Osteocyte (in vitro differentiated cells): ENCODE measurements around the gene PNMA8A. TPM values are rescaled to one million over a fixed set of nuclear protein-coding genes. Genes with fewer than 3 reads are reported as not detected.

ENCODE experiments used
- DNase-seq: peaks from one replicate; pipeline ENCODE4 v3.0.0; 2021; ENCODE audit warnings: mixed read lengths; ENCODE audit not compliant: unreplicated experiment; ENCODE audit errors: extremely low spot score
- H3K27ac Mint-ChIP-seq: one replicate; pipeline ENCODE4 v1.8.0; 2021; ENCODE audit warnings: mild to moderate bottlenecking, mixed read lengths; ENCODE audit not compliant: unreplicated experiment
- H3K27me3 Mint-ChIP-seq: one replicate; pipeline ENCODE4 v1.8.0; 2021; ENCODE audit warnings: mixed read lengths; ENCODE audit not compliant: unreplicated experiment
- H3K36me3 Mint-ChIP-seq: one replicate; pipeline ENCODE4 v1.8.0; 2021; ENCODE audit warnings: mixed read lengths; ENCODE audit not compliant: unreplicated experiment
- H3K4me1 Mint-ChIP-seq: one replicate; pipeline ENCODE4 v1.8.0; 2021; ENCODE audit warnings: mixed read lengths; ENCODE audit not compliant: unreplicated experiment
- H3K4me3 Mint-ChIP-seq: one replicate; pipeline ENCODE4 v1.8.0; 2021; ENCODE audit warnings: mild to moderate bottlenecking, moderate library complexity, mixed read lengths; ENCODE audit not compliant: unreplicated experiment
- H3K9me3 Mint-ChIP-seq: one replicate; pipeline ENCODE4 v1.8.0; 2021; ENCODE audit warnings: mixed read lengths; ENCODE audit not compliant: unreplicated experiment
- total RNA-seq: library from RNA; stranded (reverse); gene quantifications from 2 replicates; pipeline ENCODE4 v1.2.1, GENCODE V29; 2021
- TF ChIP-seq, protein P1 (sequence below): fragments of 200-600 bp; sonication (generic); IDR thresholded peaks from 2 replicates; pipeline ENCODE4 v1.5.0; 2021; ENCODE audit warnings: antibody characterized with exemption, mild to moderate bottlenecking, moderate library complexity

The PNMA8A gene
- total RNA-seq, 1 donor from 2014 or later = 10.3 TPM

- Mint-ChIP-seq H3K27ac (no peak overlapping the region), H3K9me3 (no peaks in the 10 kb centered on the region), H3K4me3 (peak overlapping the region; percentile 38), H3K36me3 (peaks cover 4% of the 10 kb centered on the region), H3K4me1 (peaks cover 23% of the 10 kb centered on the region), H3K27me3 (no peaks in the 10 kb centered on the region)
- DNase-seq = no peak
- TF ChIP-seq, protein P1, sequence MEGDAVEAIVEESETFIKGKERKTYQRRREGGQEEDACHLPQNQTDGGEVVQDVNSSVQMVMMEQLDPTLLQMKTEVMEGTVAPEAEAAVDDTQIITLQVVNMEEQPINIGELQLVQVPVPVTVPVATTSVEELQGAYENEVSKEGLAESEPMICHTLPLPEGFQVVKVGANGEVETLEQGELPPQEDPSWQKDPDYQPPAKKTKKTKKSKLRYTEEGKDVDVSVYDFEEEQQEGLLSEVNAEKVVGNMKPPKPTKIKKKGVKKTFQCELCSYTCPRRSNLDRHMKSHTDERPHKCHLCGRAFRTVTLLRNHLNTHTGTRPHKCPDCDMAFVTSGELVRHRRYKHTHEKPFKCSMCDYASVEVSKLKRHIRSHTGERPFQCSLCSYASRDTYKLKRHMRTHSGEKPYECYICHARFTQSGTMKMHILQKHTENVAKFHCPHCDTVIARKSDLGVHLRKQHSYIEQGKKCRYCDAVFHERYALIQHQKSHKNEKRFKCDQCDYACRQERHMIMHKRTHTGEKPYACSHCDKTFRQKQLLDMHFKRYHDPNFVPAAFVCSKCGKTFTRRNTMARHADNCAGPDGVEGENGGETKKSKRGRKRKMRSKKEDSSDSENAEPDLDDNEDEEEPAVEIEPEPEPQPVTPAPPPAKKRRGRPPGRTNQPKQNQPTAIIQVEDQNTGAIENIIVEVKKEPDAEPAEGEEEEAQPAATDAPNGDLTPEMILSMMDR = no peak
These were observed 1.2 kb upstream of the PNMA8A start for GRCh38 chr19:46472592-46472991.

DNA sequence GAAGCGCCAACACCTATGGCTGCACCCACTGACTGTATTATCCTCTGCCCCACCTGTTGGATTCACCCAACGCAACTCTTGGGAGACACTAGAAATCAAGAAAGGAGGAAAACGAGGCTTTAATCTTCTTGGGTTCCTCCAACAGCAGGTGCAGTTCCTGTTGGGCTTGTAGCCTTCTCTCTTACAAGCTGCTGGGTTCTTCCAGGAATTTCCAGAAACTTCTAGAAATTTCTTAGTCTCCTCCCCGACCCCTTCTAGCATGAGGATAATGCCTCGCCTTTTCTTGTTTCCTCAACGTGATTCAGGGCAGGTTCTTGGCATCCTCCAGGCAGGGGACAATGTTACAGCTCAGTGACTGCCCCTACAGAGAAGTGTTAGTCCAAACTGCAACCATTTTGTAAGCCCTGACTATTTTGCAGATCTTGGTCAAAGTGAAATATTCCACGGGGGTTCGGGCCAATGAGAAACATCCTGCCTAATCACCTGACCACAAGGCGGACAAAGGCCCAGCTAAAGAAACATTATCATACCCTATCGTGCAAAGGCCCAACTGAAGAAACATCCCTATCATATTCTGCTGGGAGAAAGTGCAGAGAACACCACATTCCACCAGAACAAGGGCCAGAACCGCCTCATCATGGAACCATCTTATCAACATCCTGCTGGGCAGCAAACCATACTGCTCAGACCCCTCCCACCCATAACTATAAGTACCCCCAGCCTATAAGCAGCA is 614 bp upstream of the PNMA8A start:
- no peak for DNase-seq
- Mint-ChIP-seq H3K4me3 (peak overlapping the region; percentile 55), H3K27me3 (no peaks in the 10 kb centered on the region), H3K27ac (peak overlapping the region; percentile 7), H3K36me3 (peaks cover 4% of the 10 kb centered on the region), H3K9me3 (no peaks in the 10 kb centered on the region), H3K4me1 (peaks cover 29% of the 10 kb centered on the region)
- TF ChIP-seq, protein P1 = no peak

DNA sequence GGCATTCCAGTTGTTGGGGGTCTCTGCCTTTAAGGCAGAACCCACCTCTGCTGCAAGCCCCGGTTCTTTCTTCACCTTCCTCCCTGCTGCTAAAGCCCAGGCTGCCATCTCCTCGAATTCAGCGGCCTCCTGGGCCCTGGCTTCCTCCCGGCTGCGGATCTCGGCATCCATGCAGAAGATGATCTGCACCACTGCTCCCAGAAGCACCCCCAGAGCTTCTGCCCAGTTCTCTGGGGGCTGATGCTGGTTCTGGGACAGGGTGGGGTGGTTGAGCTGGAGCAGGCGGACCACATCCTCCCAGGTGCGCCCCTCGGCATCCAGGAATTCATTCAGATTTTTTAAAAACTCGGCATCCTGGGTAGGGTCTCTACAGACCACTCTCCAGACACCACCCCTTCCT is 987 bp downstream of the PNMA8A start:
- Mint-ChIP-seq H3K36me3 (peaks cover 4% of the 10 kb centered on the region), H3K4me3 (no peak overlapping the region)

GRCh38 chr19:46469541-46470185 is 1.7 kb downstream of the PNMA8A start:
- peaks cover 34% of the 10 kb centered on the region for H3K4me1 Mint-ChIP-seq
- TF ChIP-seq, protein P1 = no peak
- no peak overlapping the region for H3K4me3 Mint-ChIP-seq
- peaks cover 6% of the 10 kb centered on the region for H3K36me3 Mint-ChIP-seq
- H3K9me3 Mint-ChIP-seq = no peaks in the 10 kb centered on the region
- H3K27ac Mint-ChIP-seq = no peak overlapping the region
- no peaks in the 10 kb centered on the region for H3K27me3 Mint-ChIP-seq
- no peak for DNase-seq

More for the DNA sequence above, 987 bp downstream of the PNMA8A start:
- no peak for DNase-seq
- Mint-ChIP-seq H3K27me3 (no peaks in the 10 kb centered on the region), H3K4me1 (peaks cover 34% of the 10 kb centered on the region), H3K27ac (no peak overlapping the region), H3K9me3 (no peaks in the 10 kb centered on the region)
- TF ChIP-seq, protein P1 = no peak

- no peaks in the 10 kb centered on the region for H3K27me3 Mint-ChIP-seq
- TF ChIP-seq, protein P1 = no peak
- H3K4me3 Mint-ChIP-seq = peak overlapping the region; percentile 41
- no peaks in the 10 kb centered on the region for H3K9me3 Mint-ChIP-seq
- H3K36me3 Mint-ChIP-seq = peaks cover 6% of the 10 kb centered on the region
- peaks cover 27% of the 10 kb centered on the region for H3K4me1 Mint-ChIP-seq
- H3K27ac Mint-ChIP-seq = peak overlapping the region; percentile 77
- DNase-seq = no peak
These were observed 4.7 kb downstream of the PNMA8A start for GRCh38 chr19:46466536-46467196.
